Testis (tissue), 3 donors: Measurements from ENCODE around the gene AVPR2. TPM values are rescaled to one million over a fixed set of nuclear protein-coding genes. Genes with fewer than 3 reads are reported as not detected.

Experiments
- DNase-seq: peaks from one replicate; pipeline ENCODE4 v3.0.0-alpha.2; 2019
- H3K27ac ChIP-seq, 2 donors: fragments of 200-600 bp; sonication (generic); one replicate each; pipeline ENCODE4 v1.5.1; 2019
- H3K27me3 ChIP-seq: fragments of 200-600 bp; sonication (generic); one replicate; pipeline ENCODE4 v1.5.1; 2019
- H3K36me3 ChIP-seq: fragments of 200-600 bp; sonication (generic); one replicate; pipeline ENCODE4 v1.5.1; 2017; ENCODE audit warnings: low read depth; ENCODE audit errors: missing control alignments
- H3K4me1 ChIP-seq: fragments of 200-600 bp; sonication (generic); one replicate; pipeline ENCODE4 v1.5.1; 2019
- H3K4me3 ChIP-seq, 2 donors: fragments of 200-600 bp; sonication (generic); one replicate each; pipeline ENCODE4 v1.5.1; 2017 to 2019
- H3K9me3 ChIP-seq: fragments of 200-600 bp; sonication (generic); one replicate; pipeline ENCODE4 v1.5.1; 2017
- CTCF ChIP-seq, 3 experiments: fragments of 450-650 bp in 2 of 3; fragments of 200-600 bp in 1 of 3; sonication (generic) in 1 of 3; IDR thresholded peaks; one replicate each; pipeline ENCODE4 v1.5.1; 2016 to 2019; ENCODE audit warnings: antibody characterized with exemption in 3 of 3, mild to moderate bottlenecking in 2 of 3, moderate library complexity in 1 of 3
- POLR2A ChIP-seq: fragments of 450-650 bp; IDR thresholded peaks from one replicate; pipeline ENCODE4 v1.6.1; 2017; ENCODE audit warnings: antibody characterized with exemption, mild to moderate bottlenecking, moderate library complexity
- WGBS, 2 donors: methylation state at CpG; one replicate each; pipeline ENCODE4 v1.1.5; 2018; 5-methylcytosine and 5-hydroxymethylcytosine counted together
- intact Hi-C: fragments of 100-400 bp; cut with DNase I; formaldehyde crosslinking; loops from one replicate; pipeline ENCODE4 v1.15.1; 2023; ENCODE audit warnings: low total_unique reads
- polyA plus RNA-seq: library from polyadenylated mRNA; stranded (reverse); fragments of 350-450 nt; fragmentation: Illumina TruSeq; extraction: RNeasy Lipid Tissue Mini Kit (QIAGEN cat#74804); gene quantifications from one replicate; pipeline ENCODE4 v1.2.3, GENCODE V29; 2014; ENCODE audit warnings: low read depth, low replicate concordance; ENCODE audit not compliant: insufficient read depth
- total RNA-seq, 2 donors: library from RNA; depleted of rRNA; stranded (reverse); fragments of >200 nt; gene quantifications; one replicate each; pipeline ENCODE4 v1.2.3, GENCODE V29; 2016

AVPR2 gene
- total and polyA plus RNA-seq, 3 donors from 2014 or later, result 0.74 to 1.3 (median 1.1) TPM

DNA sequence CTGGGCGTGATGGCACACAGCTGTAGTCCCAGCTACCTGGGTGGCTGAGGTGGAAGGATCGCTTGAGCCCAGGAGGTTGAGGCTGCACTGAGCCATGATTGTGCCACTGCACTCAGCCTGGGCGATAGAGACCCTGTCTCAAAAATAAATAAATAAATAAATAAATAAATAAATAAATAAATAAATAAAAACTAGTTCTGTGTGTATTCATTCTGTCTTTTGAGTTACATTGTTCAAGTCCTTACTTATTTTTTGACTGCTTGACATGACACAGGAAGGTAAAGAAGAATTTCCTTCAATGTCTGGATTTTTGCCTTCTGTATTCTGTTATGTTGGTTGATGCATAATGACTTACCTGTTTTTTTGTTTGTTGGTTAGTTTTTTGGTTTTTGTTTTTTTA is 32.6 kb downstream of the AVPR2 start:
- no peak for DNase-seq
- no peaks in the 10 kb centered on the region for H3K36me3 ChIP-seq
- WGBS, 2 donors, result 90 to 95% methylated on average over 3 of the region's 3 CpGs
- no peak for TF ChIP-seq CTCF (IDR thresholded peaks at IDR 0.05)
- TF ChIP-seq POLR2A, result no peak
- no peaks in the 10 kb centered on the region for H3K4me1 ChIP-seq
- intact Hi-C loops, result no loop called here
- H3K4me3 ChIP-seq, result no peak overlapping the region
- H3K27me3 ChIP-seq, result no peaks in the 10 kb centered on the region
- no peaks in the 10 kb centered on the region for H3K9me3 ChIP-seq
- H3K27ac ChIP-seq, result no peak overlapping the region

DNA sequence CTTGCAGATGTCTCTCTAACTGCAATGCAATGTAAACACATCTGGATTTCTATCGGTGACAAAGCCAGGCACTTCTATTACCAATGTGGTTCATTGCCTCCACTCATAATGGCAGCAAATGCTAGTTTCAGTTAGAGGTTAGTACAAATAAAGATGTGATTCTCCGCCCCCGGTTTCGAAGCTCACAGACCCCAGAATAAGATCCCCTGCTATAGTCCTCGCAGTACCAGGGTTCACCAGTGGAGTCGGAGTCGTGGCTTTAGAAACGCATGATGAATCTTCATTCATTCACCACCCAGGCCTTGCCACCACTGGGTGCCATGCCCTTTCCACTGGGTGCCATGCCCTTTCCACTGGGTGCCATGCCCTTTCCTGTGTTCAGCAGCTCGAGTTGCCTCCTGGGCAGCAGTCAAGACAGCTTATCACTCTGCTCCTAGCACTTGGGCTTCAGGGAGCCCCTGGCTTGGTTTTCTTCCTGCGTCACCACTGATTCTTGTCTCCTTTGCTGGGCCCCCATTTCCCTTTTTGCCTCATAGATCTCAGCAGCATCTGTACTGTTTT is 33.8 kb downstream of the AVPR2 start:
- Histone ChIP-seq H3K4me1 (no peaks in the 10 kb centered on the region), H3K27ac (no peak overlapping the region), H3K4me3 (no peak overlapping the region), H3K9me3 (no peaks in the 10 kb centered on the region), H3K36me3 (no peaks in the 10 kb centered on the region), H3K27me3 (no peaks in the 10 kb centered on the region)
- DNase-seq, result no peak
- intact Hi-C loops, result no loop called here
- TF ChIP-seq POLR2A, result no peak
- TF ChIP-seq CTCF (IDR thresholded peaks at IDR 0.05), result no peak
- 85 to 90% methylated on average over 6 to 10 of the region's 10 CpGs for WGBS, 2 donors

DNA sequence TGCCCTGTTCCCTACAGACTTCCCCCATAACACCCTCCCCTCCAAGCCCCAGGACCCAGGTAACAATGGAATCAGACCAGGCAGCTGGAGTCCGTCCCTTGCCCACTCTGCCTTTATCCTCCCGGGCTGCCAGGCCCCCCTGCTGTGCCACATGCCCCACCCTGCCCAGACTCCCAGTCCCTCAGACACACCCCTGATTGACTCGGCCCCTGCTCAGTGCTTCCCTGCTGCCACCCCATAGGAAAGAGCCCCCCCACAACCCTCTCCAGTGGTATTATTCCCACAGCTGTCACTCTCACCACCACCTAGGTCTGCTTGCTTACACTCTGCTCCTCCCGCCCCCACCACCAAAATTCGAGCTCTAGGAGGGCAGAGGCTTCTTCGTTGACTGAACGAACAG is 35.1 kb downstream of the AVPR2 start:
- intact Hi-C loops, result no loop called here
- no peaks in the 10 kb centered on the region for H3K9me3 ChIP-seq
- no peaks in the 10 kb centered on the region for H3K27me3 ChIP-seq
- WGBS, 2 donors, result 80 to 81% methylated on average over 2 to 6 of the region's 7 CpGs
- no peaks in the 10 kb centered on the region for H3K4me1 ChIP-seq
- no peak overlapping the region for H3K4me3 ChIP-seq
- no peaks in the 10 kb centered on the region for H3K36me3 ChIP-seq
- H3K27ac ChIP-seq, result no peak overlapping the region
- TF ChIP-seq POLR2A, result no peak
- no peak for TF ChIP-seq CTCF (IDR thresholded peaks at IDR 0.05)
- DNase-seq, result no peak

DNA sequence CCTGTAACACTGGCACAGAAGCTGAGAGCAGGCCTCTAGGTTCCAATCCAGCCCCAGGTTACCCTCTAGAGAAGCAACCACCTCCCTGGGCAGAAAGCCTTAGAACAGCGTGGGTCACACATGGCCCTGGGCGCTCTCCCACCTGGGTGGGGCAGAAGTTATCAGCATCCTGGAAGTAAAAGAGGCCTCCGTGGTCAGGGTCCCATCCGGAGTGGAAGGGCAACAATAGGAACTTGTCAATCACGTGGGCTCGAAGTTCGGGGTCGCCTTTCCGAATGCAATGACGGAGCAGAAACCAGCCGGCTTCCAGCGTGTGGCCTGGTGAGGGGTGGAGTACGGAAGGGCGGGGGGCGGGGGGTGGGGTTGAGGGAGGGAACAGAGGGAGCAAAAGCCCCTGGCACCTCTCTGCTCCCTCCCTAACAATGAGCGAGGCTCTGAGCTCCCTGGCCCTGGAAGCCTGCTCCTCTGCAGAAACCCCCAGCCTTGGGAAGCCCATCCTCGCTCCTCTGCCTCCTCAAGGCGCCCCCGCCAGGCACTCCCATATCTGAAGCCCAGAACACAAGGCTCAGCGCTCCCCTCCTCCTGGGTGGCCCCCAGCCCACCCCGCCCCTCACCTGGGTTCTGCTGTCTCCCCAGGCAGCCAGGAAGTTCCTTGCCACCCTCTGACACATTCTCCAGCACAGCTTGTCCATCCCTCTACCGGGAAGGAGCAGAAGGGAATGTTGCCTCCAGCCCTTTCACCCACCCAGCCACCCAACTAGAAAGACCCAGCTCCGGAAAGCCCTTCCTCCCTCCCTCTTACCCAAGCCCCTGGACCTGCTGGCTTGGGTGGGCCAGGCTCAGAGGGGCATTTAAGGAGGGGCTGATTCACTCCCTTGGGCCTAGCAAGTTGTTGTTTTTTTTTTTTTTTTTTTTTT is 37.1 kb downstream of the AVPR2 start:
- TF ChIP-seq CTCF (IDR thresholded peaks at IDR 0.05) (no peak), POLR2A (no peak)
- Histone ChIP-seq H3K9me3 (no peaks in the 10 kb centered on the region), H3K27me3 (no peaks in the 10 kb centered on the region), H3K4me1 (no peaks in the 10 kb centered on the region), H3K27ac (no peak overlapping the region), H3K36me3 (no peaks in the 10 kb centered on the region), H3K4me3 (no peak overlapping the region)
- DNase-seq, result no peak
- 80 to 81% methylated on average over 8 to 9 of the region's 23 CpGs for WGBS, 2 donors
- intact Hi-C loops, result no loop called here
